Esophagus squamous epithelium (tissue), 4 donors: ENCODE measurements around the gene ZC3H12A.

ENCODE experiments used
- CTCF ChIP-seq, 6 experiments: fragments of 450-650 bp in 4 of 6; fragments of 200-600 bp in 2 of 6; sonication (generic) in 2 of 6; IDR thresholded peaks; one replicate each; pipeline ENCODE4 v1.5.1; 2016 to 2019; ENCODE audit warnings: antibody characterized with exemption in 6 of 6, mild to moderate bottlenecking in 4 of 6, moderate library complexity in 4 of 6
- POLR2A ChIP-seq, 4 donors: fragments of 450-650 bp; IDR thresholded peaks; one replicate each; pipeline ENCODE4 v1.6.1; 2017; ENCODE audit warnings: antibody characterized with exemption in 4 of 4, mild to moderate bottlenecking in 4 of 4, moderate library complexity in 3 of 4

- TF ChIP-seq CTCF (IDR thresholded peaks at IDR 0.05) (no peak), POLR2A (IDR thresholded peaks at IDR 0.05) (no peak)
Observed at GRCh38 chr1:37519613-37520012, 45.2 kb downstream of the ZC3H12A start.
